SK-N-SH treated with all-trans-retinoic acid at 6 μM for 48 hours (cell line): ENCODE results near the gene IL15RA.
"Not testable (repeated sequence)": the region's sequence is repeated elsewhere in the genome, so short reads cannot be mapped to it uniquely, and the experiment has no call there.

Source experiments
- ATAC-seq: fragments of 200-7000 bp; cut with Tn5 transposase; 3 replicates; pipeline ENCODE4 v1.9.1; 2020; ENCODE audit warnings: mild to moderate bottlenecking, moderate library complexity
- ARNTL ChIP-seq: fragments of 450-650 bp; formaldehyde crosslinking; IDR thresholded peaks from 2 replicates; pipeline ENCODE4 v1.5.0; 2020; ENCODE audit warnings: low read depth, mild to moderate bottlenecking, moderate library complexity, borderline replicate concordance
- CREB5 ChIP-seq: fragments of 250-450 bp; sonication (Bioruptor Pico); IDR thresholded peaks from 2 replicates; pipeline ENCODE4 v1.5.1; 2020; ENCODE audit warnings: low read depth, mild to moderate bottlenecking, moderate library complexity
- CSDC2 ChIP-seq: fragments of 250-450 bp; sonication (Bioruptor Pico); IDR thresholded peaks from 2 replicates; pipeline ENCODE4 v1.5.0; 2020; ENCODE audit warnings: mild to moderate bottlenecking, moderate library complexity
- GLIS3 ChIP-seq: fragments of 250-450 bp; sonication (Bioruptor Pico); IDR thresholded peaks from 2 replicates; pipeline ENCODE4 v1.5.0; 2020; ENCODE audit warnings: mild to moderate bottlenecking, moderate library complexity
- ISL1 ChIP-seq: fragments of 250-450 bp; sonication (Bioruptor Pico); IDR thresholded peaks from 2 replicates; pipeline ENCODE4 v2.1.2; 2022; ENCODE audit warnings: mild to moderate bottlenecking, moderate library complexity
- OSR1 ChIP-seq: fragments of 250-450 bp; sonication (Bioruptor Pico); IDR thresholded peaks from 2 replicates; pipeline ENCODE4 v1.8.0; 2022; ENCODE audit warnings: moderate library complexity, mild to moderate bottlenecking, inconsistent platforms
- POU6F1 ChIP-seq: fragments of 250-450 bp; sonication (Bioruptor Pico); IDR thresholded peaks from 2 replicates; pipeline ENCODE4 v1.8.0; 2021; ENCODE audit warnings: low read depth, mild to moderate bottlenecking, moderate library complexity, borderline replicate concordance
- RARB ChIP-seq: fragments of 250-450 bp; sonication (Bioruptor Pico); IDR thresholded peaks from 2 replicates; pipeline ENCODE4 v1.8.0; 2021; ENCODE audit warnings: mild to moderate bottlenecking, moderate library complexity
- SNAI2 ChIP-seq: fragments of 250-450 bp; sonication (Bioruptor Pico); IDR thresholded peaks from 2 replicates; pipeline ENCODE4 v1.5.0; 2020; ENCODE audit warnings: mild to moderate bottlenecking, moderate library complexity
- TOX ChIP-seq: fragments of 250-450 bp; sonication (Bioruptor Pico); IDR thresholded peaks from 2 replicates; pipeline ENCODE4 v1.8.0; 2021; ENCODE audit warnings: mild to moderate bottlenecking, moderate library complexity, borderline replicate concordance
- ZFP3 ChIP-seq: fragments of 250-450 bp; sonication (Bioruptor Pico); IDR thresholded peaks from 2 replicates; pipeline ENCODE4 v1.5.0; 2020; ENCODE audit warnings: mild to moderate bottlenecking, moderate library complexity
- ZNF8 ChIP-seq: fragments of 450-650 bp; formaldehyde crosslinking; IDR thresholded peaks from 2 replicates; pipeline ENCODE4 v1.5.0; 2020; ENCODE audit warnings: mild to moderate bottlenecking, moderate library complexity
- TF ChIP-seq, protein P1 (sequence below): fragments of 250-450 bp; sonication (Bioruptor Pico); IDR thresholded peaks from 2 replicates; pipeline ENCODE4 v1.8.0; 2020; ENCODE audit warnings: mild to moderate bottlenecking, moderate library complexity, borderline replicate concordance
- TF ChIP-seq, protein P2 (sequence below): fragments of 250-450 bp; sonication (Bioruptor Pico); IDR thresholded peaks from 2 replicates; pipeline ENCODE4 v1.5.1; 2021; ENCODE audit warnings: mild to moderate bottlenecking, moderate library complexity

IL15RA gene

DNA sequence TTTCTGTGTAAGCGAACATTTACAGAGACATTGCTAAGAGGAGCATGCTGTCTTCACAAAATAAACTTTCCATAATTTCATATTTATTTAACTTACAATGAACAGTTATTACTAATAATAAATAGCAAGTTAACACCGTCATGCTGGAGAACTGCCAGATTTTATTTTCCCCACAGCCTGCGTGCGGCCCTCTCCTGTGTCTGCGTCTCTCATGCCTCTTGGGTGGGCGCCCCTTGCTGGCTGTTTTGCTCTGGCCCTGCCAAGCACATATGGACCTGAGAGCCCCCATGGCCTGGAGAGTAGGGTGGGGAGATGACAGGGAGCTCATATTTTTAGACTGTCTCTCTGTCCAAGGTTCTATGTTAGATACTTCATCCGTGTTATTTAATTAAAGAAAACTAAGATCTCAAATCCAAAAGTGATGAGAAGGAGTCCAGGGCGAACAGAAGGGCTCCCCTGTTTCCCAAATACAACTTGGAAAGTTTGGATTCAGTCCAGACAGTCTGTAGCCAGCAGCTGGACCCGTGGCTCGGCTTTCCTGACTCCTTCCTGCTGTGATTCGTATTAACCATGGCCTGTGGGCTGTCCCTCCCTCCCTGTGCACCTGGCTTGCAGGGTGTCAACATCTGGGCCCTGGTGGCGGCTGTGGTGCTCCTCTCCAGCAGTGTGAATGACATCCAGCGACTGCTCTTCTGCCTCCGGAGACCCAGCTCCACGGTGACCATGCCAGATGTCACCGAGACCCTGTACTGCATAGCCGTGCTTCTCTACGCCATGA is 66.8 kb downstream of the IL15RA start:
- ATAC-seq: no peak
- TF ChIP-seq SNAI2 (CRISPR knock-in tag) (no peak), ZNF8 (CRISPR knock-in tag) (no peak), TOX (CRISPR knock-in tag) (no peak), ISL1 (CRISPR knock-in tag) (no peak), GLIS3 (no peak), CSDC2 (CRISPR knock-in tag) (no peak), ARNTL (CRISPR knock-in tag) (no peak)
- TF ChIP-seq, protein P1, sequence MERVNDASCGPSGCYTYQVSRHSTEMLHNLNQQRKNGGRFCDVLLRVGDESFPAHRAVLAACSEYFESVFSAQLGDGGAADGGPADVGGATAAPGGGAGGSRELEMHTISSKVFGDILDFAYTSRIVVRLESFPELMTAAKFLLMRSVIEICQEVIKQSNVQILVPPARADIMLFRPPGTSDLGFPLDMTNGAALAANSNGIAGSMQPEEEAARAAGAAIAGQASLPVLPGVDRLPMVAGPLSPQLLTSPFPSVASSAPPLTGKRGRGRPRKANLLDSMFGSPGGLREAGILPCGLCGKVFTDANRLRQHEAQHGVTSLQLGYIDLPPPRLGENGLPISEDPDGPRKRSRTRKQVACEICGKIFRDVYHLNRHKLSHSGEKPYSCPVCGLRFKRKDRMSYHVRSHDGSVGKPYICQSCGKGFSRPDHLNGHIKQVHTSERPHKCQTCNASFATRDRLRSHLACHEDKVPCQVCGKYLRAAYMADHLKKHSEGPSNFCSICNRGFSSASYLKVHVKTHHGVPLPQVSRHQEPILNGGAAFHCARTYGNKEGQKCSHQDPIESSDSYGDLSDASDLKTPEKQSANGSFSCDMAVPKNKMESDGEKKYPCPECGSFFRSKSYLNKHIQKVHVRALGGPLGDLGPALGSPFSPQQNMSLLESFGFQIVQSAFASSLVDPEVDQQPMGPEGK (CRISPR knock-in tag): no peak

GRCh38 chr10:5908676-5909075 is 68.7 kb downstream of the IL15RA start:
- ATAC-seq: not testable (repeated sequence)

GRCh38 chr10:5906651-5907050 is 70.7 kb downstream of the IL15RA start:
- no peak for ATAC-seq
- no peak for TF ChIP-seq CSDC2 (CRISPR knock-in tag)

DNA sequence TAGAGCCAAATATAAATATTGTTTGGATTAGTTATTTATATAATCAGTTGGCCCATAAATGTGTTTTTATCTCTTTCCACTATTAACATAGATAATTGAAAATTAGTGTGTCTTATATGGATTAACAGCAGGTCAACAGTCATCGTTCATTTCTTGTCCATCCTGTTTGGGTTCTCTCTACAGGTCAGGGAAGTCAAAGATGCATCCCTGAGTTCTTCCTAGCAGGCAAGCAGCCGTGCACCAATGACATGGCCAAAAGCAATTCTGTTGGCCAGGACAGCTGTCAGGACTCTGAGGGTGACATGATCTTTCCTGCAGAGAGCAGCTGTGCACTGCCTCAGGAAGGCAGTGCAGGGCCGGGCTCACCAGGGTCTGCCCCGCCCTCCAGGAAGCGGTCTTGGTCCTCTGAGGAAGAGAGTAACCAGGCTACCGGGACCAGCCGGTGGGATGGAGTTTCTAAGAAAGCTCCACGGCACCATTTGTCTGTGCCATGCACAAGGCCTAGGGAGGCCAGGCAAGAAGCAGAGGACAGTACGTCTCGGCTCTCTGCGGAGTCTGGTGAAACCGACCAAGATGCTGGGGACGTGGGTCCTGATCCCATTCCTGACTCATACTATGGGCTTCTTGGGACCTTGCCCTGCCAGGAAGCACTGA is 71.4 kb downstream of the IL15RA start:
- TF ChIP-seq POU6F1 (CRISPR knock-in tag): no peak
- TF ChIP-seq, protein P2, sequence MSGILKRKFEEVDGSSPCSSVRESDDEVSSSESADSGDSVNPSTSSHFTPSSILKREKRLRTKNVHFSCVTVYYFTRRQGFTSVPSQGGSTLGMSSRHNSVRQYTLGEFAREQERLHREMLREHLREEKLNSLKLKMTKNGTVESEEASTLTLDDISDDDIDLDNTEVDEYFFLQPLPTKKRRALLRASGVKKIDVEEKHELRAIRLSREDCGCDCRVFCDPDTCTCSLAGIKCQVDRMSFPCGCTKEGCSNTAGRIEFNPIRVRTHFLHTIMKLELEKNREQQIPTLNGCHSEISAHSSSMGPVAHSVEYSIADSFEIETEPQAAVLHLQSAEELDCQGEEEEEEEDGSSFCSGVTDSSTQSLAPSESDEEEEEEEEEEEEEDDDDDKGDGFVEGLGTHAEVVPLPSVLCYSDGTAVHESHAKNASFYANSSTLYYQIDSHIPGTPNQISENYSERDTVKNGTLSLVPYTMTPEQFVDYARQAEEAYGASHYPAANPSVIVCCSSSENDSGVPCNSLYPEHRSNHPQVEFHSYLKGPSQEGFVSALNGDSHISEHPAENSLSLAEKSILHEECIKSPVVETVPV (CRISPR knock-in tag): no peak
- TF ChIP-seq GLIS3: no peak
- TF ChIP-seq ZFP3 (CRISPR knock-in tag): no peak
- no peak for TF ChIP-seq SNAI2 (CRISPR knock-in tag)
- TF ChIP-seq OSR1 (CRISPR knock-in tag): no peak
- no peak for TF ChIP-seq RARB (CRISPR knock-in tag)
- TF ChIP-seq, protein P1 (CRISPR knock-in tag): no peak
- no peak for ATAC-seq

DNA sequence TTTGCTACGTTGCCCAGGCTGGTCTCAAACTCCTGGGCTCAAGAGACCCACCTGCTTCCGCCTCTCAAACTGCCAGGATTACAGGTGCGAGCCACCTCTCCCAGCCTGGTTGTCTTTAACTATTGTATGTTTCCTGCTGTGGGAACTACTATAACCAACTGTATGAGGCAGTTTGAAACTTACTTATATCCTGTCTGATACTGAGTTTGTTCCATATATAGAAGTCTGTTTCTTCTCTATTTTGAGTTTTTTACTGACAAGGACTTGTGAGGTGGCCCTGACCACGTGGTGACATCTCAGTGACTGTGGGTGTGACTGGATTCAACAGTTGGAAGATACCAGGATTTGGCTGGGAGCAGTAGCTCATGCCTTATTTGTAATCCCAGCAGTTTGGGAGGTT is 73.1 kb downstream of the IL15RA start:
- TF ChIP-seq POU6F1 (CRISPR knock-in tag) (no peak), SNAI2 (CRISPR knock-in tag) (no peak), CREB5 (CRISPR knock-in tag) (no peak)
- no peak for ATAC-seq
